GM18951 (cell line): ENCODE data around the gene WNK2.

ENCODE experiments used
- POLR2A ChIP-seq: IDR thresholded peaks from 4 replicates; pipeline ENCODE4 v1.6.1; 2011; ENCODE audit warnings: mild to moderate bottlenecking; ENCODE audit not compliant: insufficient read length, insufficient read depth; ENCODE audit errors: extremely low read depth
- in situ Hi-C: fragments of 300-500 bp; cut with MboI; formaldehyde crosslinking; loops from one replicate; pipeline ENCODE4 v1.12.0; 2022; ENCODE audit warnings: low sequenced_read_pairs, mixed read lengths, inconsistent platforms; ENCODE audit not compliant: unreplicated experiment

WNK2 gene

DNA sequence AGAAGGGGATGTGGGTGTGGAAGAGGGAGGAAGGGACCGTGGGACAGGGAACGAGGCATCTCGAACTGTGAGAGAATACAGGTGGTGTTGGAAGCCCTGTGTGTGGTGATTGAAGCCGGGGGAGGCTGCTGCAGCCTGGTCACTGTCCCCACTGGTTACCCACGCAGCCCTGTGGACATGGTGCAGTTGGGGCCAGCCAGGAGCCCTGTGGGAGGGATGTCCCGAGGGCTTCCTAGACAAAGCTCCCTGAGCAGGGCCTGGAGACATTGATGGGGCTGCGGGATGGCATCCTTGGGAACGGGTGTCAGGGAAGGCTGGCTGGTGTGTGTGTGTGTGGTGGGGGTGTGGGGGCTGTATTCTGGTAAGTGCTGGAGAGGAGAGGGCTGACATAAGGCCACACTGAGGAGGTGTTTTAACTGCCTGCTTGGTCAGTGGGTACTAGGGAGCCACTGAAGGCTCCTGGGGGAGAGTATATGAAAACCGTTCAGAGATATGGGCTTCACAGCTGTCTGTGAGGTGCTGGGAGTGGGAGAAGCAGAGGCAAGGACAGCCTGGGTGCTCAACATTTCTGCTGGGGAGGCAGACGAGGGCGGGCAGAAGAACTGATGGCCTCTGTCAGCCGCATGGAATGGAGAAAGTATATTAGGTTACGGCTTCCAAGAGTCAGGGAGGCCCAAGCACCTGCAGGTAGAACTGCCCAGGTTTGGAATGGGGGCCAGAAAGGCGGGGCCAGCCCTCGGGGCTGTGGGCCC is 20.0 kb downstream of the WNK2 start:
- TF ChIP-seq POLR2A = no peak
- in situ Hi-C loops = no loop called here

GRCh38 chr9:93204470-93205043 is 20.6 kb downstream of the WNK2 start:
- in situ Hi-C loops = no loop called here
- no peak for TF ChIP-seq POLR2A

DNA sequence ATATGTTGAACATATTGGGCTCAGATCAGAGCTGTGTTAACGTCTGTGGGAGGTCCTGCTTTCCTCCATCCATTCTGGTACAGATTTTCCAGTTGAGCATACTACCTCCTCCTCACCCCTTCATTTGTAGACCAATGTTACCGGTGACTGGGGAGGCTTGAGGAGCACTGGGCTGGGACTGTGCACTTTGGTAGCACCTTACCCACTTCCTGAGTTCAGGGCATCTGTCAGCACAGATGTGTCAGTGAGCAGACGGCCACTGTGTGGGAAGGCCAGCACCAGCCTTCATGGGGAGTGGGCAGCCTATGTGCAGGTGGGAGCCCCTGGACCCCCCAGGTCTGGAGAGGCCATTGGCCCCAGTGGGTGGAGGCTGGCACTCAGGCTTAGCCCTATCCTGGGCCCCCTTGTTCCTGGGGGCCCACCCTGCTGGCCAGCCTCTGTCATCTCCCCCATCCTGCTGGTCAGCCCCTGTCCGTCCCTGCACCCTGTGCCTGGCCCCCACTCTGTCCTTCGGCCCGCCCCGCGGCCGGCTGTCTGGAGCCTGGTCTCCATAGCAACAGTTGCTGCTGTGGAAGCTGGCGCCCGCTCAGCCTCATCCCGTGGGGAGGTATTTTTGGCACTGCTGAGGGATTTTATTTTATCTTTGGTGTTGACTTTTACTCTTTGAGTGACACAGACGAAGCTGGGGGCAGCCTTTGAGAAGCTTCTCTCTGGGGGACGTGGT is 21.3 kb downstream of the WNK2 start:
- in situ Hi-C loops = no loop called here
- TF ChIP-seq POLR2A = no peak

GRCh38 chr9:93205896-93206575 is 22.1 kb downstream of the WNK2 start:
- in situ Hi-C loops = no loop called here
- no peak for TF ChIP-seq POLR2A

DNA sequence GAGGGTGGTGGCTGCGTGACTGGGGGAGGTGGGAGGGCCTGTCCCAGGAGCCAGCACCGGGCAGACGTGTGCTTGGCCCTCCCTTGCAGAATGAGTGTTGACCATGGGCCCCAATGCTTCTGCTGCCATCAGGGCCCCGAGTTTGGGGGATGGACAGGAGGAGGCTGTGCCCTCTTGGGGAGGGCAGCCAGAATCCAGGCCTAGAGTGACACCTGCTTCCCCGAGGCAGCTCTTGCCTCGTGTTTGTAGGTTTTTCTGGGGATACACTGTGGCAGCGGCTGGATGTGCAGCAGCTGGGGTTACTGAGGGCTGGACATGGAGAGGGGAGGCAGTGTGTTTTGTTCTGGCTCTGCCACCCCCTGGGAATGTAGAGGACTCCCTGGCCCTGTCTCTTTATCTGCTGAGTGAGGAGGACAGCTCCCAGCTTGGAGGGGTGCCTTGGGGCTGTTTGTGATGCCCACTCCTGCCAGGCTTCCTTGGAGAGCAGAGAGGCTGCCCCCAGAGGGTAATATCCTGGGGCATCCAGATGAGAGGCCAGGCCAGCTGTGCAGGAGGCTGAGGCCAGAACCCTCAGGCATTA is 22.7 kb downstream of the WNK2 start:
- TF ChIP-seq POLR2A = no peak
- in situ Hi-C loops = no loop called here

GRCh38 chr9:93207326-93207814 is 23.4 kb downstream of the WNK2 start:
- in situ Hi-C loops = no loop called here
- no peak for TF ChIP-seq POLR2A

- no peak for TF ChIP-seq POLR2A
- in situ Hi-C loops = no loop called here
Measured at GRCh38 chr9:93207860-93208734, 24.2 kb downstream of the WNK2 start.

DNA sequence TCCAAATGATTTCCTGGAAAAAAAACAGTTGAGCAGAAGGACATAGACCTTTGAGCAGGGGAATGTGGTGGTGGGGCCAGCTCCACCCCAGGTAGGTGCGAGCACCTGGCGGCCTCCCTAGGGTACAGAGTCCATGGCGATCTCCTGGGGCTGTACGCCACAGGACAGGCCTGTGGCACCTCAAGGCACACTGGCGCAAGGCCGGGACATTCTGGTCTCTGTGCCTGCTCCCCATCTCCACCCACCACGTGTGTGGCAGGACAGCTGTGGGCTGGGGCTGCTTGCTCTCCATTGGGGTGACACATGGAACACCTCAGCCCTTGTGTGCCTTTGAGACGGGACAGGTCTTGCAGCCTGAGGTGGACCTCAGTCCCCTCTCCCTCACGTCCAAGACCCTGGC is 25.2 kb downstream of the WNK2 start:
- in situ Hi-C loops = no loop called here
- no peak for TF ChIP-seq POLR2A

- TF ChIP-seq POLR2A = no peak
- in situ Hi-C loops = no loop called here
Measured at GRCh38 chr9:93209576-93210323, 25.8 kb downstream of the WNK2 start.

DNA sequence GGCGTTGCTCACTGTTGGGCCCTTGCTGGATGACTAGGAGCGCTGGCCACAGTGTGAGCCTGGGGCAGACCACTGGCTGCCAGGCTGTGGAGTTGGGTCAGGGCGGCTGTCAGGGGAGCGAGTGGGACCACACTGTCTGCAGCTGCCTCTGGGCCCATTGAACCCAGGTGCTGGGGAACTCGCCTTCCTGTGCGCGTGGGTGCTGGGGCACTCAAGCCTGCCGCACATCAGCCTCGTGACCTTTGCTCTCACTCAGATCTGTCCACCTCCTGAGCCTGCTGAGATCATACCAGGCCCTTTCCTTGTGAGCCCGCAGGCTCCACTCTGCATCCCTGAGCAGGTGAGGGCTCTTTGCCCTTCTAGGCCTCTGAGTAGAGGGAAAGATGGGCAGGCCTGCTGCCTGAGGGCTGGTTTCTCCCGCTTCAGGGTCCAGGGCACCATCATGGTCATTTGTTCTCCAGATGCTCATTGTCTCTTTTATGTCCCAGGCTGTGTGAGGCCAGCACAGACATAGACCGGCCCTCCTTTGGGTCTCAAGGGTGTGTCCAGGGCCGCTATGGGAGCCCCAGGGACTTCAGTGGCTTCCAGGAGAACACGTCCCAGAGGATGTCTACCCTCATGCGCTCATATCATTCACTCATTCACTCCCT is 26.5 kb downstream of the WNK2 start:
- no peak for TF ChIP-seq POLR2A
- in situ Hi-C loops = no loop called here
